ENCODE measurements around the gene AGBL4.

GRCh38 chr1:49252917-49253316, 770.8 kb downstream of the AGBL4 start:
- no peak for TF ChIP-seq CTCF (IDR thresholded peaks at IDR 0.05)
- no peak for TF ChIP-seq POLR2A (IDR thresholded peaks at IDR 0.05)
